Ishikawa (cell line): ENCODE results near the gene KASH5.

Experiments used
- CEBPB ChIP-seq: IDR thresholded peaks from 2 replicates; pipeline ENCODE4 v1.6.1; 2012
- EP300 ChIP-seq: IDR thresholded peaks from 2 replicates; pipeline ENCODE4 v1.6.1; 2012; ENCODE audit warnings: borderline replicate concordance
- FOXM1 ChIP-seq: IDR thresholded peaks from 2 replicates; pipeline ENCODE4 v1.6.1; 2012; ENCODE audit warnings: low read depth, borderline replicate concordance
- NFIC ChIP-seq: IDR thresholded peaks from 2 replicates; pipeline ENCODE4 v1.6.1; 2012
- RAD21 ChIP-seq: IDR thresholded peaks from 2 replicates; pipeline ENCODE4 v1.6.1; 2012; ENCODE audit warnings: low read depth
- TCF12 ChIP-seq: IDR thresholded peaks from 2 replicates; pipeline ENCODE4 v1.6.1; 2012; ENCODE audit warnings: low read depth
- YY1 ChIP-seq: IDR thresholded peaks from 2 replicates; pipeline ENCODE4 v1.6.1; 2012; ENCODE audit warnings: low read depth
- TF ChIP-seq, protein P1 (sequence below): IDR thresholded peaks from 2 replicates; pipeline ENCODE4 v1.6.1; 2012; ENCODE audit warnings: low read depth, mild to moderate bottlenecking
- TF ChIP-seq, protein P2 (sequence below): IDR thresholded peaks from 2 replicates; pipeline ENCODE4 v1.6.1; 2012

DNA sequence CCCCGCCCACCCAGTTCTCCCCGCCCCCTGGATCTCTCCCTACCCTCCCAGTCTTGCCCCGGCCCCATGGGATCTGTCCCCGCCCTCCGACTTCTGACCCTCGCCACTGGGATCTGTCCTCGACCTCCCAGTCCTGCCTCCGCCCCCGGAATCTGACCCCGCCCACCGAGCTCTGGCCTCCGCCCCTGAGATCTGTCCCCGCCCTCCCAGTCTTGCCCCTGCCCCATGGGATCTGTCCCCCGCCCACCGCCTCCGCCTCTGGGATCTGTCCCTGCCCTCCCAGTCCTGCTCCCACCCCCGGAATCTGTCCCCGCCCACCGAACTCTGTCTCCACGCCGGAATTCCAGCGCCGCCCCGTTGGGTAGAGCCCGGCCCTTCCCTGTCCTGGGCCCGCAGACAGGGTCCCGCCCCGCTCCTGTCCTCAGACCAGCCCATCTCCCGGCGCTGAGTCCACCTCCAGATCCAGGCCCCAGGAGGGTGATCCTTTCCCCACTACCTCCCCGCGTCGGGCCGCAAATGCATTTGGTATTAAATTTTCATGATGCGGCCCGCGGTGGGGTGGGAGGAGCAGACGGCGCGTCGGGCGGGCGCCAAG, 54.8 kb downstream of the KASH5 start:
- TF ChIP-seq, protein P1, sequence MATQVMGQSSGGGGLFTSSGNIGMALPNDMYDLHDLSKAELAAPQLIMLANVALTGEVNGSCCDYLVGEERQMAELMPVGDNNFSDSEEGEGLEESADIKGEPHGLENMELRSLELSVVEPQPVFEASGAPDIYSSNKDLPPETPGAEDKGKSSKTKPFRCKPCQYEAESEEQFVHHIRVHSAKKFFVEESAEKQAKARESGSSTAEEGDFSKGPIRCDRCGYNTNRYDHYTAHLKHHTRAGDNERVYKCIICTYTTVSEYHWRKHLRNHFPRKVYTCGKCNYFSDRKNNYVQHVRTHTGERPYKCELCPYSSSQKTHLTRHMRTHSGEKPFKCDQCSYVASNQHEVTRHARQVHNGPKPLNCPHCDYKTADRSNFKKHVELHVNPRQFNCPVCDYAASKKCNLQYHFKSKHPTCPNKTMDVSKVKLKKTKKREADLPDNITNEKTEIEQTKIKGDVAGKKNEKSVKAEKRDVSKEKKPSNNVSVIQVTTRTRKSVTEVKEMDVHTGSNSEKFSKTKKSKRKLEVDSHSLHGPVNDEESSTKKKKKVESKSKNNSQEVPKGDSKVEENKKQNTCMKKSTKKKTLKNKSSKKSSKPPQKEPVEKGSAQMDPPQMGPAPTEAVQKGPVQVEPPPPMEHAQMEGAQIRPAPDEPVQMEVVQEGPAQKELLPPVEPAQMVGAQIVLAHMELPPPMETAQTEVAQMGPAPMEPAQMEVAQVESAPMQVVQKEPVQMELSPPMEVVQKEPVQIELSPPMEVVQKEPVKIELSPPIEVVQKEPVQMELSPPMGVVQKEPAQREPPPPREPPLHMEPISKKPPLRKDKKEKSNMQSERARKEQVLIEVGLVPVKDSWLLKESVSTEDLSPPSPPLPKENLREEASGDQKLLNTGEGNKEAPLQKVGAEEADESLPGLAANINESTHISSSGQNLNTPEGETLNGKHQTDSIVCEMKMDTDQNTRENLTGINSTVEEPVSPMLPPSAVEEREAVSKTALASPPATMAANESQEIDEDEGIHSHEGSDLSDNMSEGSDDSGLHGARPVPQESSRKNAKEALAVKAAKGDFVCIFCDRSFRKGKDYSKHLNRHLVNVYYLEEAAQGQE = no peak
- no peak for TF ChIP-seq CEBPB
- TF ChIP-seq TCF12 = no peak
- TF ChIP-seq YY1 = no peak
- no peak for TF ChIP-seq RAD21
- TF ChIP-seq EP300 = no peak
- TF ChIP-seq NFIC = no peak
- TF ChIP-seq, protein P2, sequence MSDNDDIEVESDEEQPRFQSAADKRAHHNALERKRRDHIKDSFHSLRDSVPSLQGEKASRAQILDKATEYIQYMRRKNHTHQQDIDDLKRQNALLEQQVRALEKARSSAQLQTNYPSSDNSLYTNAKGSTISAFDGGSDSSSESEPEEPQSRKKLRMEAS = no peak
- no peak for TF ChIP-seq FOXM1
